ENCODE measurements around the gene VIL1. TPM values are rescaled to one million over a fixed set of nuclear protein-coding genes. Genes with fewer than 3 reads are reported as not detected.

VIL1 gene
- total and polyA plus RNA-seq, 2 of the 8 experiments (the other 6 are each of a cell fraction or from before 2014, with no cell fraction given), result 6.2 to 7.0 TPM

DNA sequence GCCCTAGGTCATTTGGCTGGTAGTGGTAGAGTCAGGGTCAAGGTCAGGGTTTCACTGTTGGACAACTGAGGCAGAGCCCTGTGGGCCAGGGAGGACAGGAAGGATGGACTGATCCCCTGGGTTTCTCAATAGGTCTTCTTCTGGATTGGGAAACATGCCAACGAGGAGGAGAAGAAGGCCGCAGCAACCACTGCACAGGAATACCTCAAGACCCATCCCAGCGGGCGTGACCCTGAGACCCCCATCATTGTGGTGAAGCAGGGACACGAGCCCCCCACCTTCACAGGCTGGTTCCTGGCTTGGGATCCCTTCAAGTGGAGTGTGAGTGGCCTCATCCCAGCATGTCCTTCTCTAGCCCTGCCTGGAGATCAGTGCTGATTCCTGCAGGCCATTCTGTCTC is 18.1 kb downstream of the VIL1 start (continued):
- no peak for TF ChIP-seq CHD7 (IDR thresholded peaks at IDR 0.05; ENCODE audit: insufficient replicate concordance, low read length)
- no peak for TF ChIP-seq SIN3A (conservative IDR thresholded peaks at IDR 0.05 in 1 of 2, IDR thresholded peaks at IDR 0.05 in 1 of 2; ENCODE audit: low read depth in 1 of 2, low read length in 2 of 2)
- TF ChIP-seq, protein P1, sequence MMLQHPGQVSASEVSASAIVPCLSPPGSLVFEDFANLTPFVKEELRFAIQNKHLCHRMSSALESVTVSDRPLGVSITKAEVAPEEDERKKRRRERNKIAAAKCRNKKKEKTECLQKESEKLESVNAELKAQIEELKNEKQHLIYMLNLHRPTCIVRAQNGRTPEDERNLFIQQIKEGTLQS (IDR thresholded peaks at IDR 0.05; ENCODE audit: insufficient read depth, low read depth, low read length), result no peak
- TF ChIP-seq KDM1A (IDR thresholded peaks at IDR 0.05; ENCODE audit: borderline replicate concordance, low read length), result no peak
- TF ChIP-seq RNF2 (IDR thresholded peaks at IDR 0.05; ENCODE audit: borderline replicate concordance, low read depth, low read length, missing control alignments, poor library complexity, severe bottlenecking), result no peak
- TF ChIP-seq NRF1 (IDR thresholded peaks at IDR 0.05; ENCODE audit: low read depth, low read length), result no peak
- TF ChIP-seq BRCA1 (IDR thresholded peaks at IDR 0.05; ENCODE audit: low read depth, low read length), result no peak
- no peak for TF ChIP-seq BACH1 (IDR thresholded peaks at IDR 0.05; ENCODE audit: low read length)
- TF ChIP-seq SP4 (IDR thresholded peaks at IDR 0.05; ENCODE audit: low read length), result no peak
